Activated CD4-positive, CD25-positive, alpha-beta regulatory T cell (primary cell): ENCODE results near the gene PHACTR1.

Experiments
- DNase-seq, 4 experiments: peaks; one replicate each; lab custom pipeline; 2025; lab: John Stamatoyannopoulos, UW

Gene PHACTR1

DNA sequence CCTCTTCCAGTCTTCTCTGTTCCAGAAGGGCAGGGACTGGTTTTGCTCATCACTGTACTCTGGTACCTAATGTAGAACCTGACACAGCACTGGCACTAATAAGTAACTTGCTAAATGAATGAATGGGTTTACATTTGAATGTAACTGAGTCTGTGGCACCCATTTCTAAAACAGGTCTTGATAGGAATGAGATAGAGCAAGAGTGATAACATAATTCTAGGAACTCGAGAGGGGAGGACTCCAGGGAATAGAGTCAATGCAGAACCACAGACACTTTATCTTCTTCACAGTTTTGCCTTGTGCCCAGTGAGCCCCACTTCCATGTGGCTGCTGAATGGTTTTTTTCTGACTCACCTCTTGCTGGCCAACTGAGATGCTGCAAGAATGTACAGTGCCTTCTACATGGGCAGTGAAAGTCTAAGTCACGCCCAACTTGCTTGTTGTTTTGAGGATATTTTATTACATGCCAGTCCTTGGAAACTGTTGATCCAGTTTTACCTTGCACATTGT, 550.6 kb downstream of the PHACTR1 start:
- DNase-seq = no peak

DNA sequence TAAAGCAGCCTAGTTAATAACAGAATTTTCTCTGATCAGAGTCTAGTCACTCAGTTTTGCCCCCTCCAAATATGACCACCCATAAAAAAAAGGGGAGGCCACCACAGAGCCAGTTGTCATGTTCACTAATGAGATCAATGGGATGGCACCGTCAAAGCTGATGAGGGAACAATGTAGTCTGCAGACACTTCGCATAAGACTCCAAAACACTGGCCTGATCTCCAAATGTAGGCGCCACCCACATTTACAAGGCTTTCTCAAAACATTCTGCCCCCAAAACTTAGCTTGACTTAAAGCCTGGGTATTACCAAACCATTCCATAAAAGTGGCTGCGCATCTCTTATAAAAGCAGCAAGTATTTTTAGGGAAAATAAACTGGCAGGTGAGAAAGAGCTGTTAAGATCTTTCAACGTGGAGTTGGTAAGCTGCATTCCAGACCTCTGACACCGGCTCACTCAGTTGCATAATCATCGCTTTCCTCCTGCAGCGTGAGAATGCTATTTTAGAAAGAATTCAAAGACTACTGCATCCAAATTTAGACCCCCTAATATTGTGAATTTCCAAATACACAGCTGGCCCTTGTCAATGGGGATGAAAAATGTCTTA, 552.4 kb downstream of the PHACTR1 start:
- DNase-seq = no peak

DNA sequence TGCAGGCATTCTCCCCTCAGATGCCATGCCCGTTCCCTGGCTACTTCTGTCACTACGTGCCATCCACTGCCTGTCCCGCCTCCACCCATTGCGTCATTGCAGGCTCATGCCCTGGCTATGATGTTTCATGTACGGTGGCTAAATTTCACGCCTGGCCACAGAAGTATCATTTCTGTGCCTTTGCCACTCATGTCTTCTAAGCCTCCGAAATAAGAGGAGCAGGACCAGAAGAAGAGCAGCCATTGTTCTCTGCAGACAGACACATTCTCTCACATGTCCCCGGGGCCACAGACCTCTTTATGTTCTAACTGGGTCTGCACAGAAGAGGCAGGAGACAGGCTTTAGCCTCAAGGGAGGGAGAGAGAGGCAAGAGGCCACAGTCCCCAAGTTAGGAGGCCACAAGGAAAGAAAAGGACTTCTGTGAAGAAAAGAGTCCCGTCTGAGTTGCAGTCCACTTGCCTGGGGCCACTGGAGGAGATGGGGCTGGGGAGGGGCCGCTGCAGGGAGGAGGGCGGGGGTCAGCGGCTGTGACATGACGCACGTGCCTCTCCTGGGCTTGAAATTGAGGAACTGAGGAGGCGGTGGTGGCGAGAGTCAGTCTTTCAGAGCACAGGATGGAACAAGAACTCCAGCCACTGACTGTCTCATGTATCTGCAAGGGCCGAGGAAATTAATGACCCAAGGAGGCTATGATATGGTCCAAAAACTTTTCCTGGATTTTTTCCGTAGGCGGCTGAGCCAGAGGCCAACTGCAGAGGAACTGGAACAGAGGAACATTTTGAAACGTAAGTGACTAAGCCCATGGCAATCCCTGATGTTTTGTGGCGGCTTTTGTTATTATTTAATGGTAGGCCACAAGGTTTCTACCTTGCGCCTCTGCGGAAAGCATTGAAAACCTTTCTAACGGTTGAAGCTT, 555.8 kb downstream of the PHACTR1 start:
- DNase-seq = no peak

DNA sequence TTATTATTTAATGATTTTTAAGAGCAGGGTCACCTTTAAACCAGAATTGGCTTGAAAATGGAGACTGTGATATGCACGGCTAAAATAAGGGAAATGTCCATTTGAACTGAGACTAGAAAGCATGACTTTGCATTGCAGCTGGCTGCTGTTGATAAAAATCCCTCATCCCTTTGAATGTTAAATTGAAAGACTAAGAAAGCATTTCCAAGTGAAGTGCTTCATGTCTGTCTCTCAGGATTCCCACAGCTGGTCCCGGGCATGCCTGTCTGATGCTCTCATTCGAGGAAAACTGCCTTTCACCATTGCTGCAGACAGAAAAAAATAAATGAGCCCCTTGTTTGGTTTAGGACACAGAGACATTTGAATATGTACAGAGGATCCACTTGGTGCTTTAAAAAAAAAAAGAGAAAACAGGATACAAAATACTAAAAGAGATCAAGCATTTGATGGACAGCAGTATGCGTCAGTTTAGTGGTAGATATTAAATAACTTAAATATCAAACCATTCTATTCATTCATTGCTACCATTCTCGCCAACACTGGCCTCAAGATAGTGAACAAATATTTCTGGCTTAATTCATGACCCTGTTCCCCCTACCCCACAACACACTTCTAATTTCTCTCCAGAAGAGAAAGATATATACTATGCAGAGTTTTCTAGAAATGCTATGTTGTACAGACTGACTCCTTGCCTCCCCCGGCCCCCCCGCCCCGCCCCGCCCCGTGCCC, 556.8 kb downstream of the PHACTR1 start:
- no peak for DNase-seq

DNA sequence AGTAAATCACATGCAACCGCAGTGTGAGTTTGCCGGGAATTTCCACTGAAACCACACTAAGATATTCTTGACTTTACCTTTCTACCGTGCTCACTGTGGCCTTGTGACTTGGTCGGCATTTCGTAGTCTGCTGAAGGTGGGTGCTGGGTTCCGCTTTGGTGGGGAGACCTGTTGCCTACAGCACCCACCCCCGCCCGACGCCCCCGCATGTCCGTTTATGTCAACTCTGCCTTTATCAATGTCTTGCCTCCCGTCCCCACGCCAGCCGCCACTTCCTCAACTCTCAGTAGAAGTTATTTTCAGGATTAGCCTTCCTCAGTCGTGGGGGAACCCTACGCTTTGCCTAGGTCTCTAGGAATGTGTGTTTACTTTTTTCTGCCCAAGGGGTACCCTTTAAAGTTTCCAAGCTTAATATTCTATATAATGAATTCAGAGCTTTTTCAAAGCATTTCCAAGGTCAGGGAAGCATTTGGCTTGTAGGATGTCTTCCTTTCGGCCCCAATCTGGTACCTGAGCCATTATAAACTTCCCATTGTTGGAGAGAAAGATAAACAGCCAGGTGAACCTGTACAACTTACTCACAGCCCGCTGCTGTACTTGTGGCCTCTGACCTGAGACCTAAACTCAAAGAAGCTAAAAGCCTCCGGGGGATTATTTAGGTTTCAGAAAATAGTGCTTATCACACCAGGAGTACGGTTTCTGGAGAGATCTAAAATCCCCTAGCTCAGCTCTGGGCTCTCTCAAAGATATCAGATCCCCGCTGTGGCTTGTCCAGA, 557.6 kb downstream of the PHACTR1 start:
- peak in 2 of 4 experiments; percentile 8 to 26 for DNase-seq

DNA sequence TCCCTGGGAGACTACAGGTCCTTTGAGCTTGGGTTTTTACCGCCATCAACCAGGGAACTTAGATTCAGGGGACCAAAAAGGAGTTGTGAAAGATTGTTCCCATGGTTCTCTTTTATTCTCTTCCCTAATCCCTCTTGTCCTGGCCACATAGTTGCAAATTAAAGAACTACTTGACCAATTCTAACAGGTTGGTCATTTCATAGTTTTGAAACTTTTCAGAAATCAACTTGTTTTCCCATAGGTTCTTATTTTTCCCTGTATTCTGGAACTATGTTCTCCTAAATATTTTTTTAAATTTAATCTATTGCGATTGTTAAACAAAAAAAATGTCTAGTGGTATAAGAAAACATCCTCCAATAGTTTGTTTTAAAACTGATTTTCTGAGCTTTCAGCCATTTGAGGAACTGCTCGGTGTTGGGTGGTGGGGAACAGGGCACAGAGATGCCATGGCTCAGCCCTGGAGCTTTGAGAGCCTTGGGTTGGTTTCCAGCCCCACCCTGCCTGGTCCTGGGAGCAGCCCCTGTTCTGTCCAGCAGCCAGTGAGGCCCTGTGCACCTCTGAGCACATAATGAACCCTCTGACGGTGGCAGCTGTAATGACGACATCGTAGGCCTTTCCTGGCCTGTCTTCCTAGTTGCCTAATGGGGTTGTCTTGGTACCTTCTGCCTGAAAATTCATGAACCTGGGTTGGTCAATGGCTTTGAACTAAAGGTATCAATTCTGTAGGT, 558.3 kb downstream of the PHACTR1 start:
- DNase-seq = no peak

DNA sequence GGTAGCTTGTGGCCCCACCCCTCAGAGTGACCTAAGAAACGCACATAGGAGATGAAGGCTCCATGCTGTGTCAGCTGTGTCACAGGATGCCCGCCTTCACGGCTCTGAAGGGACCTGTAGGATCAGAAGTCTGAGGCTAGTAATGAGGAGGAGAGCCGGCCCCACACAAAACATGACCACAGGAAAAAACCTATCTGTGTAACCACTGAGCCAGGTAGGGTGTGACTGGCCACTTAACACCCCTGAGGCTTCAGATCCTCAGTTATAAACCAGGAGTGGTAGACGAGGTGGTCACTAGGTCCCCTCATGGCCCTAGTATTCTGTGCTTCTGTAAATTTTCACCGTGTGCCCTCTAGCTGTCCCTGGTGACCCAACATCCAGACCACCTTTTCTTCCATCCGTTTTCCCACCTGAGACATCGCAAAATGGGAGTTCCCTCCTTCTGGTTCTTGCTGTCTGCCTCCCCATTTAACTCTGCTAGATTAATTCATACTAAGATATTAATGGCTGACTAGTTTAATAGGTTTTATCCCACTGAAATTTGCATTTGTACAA, 558.9 kb downstream of the PHACTR1 start:
- no peak for DNase-seq

DNA sequence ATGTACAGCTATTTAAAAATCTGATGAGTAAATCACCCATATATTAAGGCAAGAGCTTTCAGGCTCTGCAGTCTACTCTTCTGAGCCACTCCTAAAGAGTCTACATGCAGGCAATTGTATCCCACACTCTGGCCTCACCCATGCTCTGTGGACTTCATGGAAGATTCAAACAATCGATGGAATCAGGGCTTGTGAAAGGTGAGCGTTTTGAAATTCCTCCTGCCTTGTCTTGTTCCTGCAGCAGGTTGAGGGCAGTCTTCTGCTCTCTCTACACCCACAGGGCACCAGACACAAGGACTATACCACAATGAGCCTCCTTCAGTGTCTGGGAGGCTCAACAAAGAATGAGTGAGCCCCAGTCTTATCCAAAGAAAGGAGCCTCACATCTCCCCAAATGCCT, 560.7 kb downstream of the PHACTR1 start:
- no peak for DNase-seq

DNA sequence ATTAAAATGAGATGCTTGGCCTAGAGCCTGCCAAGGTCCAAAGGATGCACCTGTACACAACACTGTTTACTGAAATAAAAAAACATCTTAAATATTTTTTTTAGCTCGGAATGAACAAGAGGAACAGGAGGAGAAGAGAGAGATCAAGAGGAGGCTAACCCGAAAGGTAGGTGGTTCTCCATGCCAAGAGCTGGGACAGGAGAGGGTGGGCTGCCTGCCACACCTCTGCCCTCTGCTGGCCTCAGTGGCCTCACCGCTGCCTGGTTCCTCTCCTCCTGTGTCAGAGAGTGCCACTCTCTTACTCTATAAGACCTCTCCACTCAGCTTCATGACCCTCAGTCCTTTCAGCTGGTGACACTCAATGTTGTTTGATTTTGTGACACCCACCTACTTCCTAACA, 561.6 kb downstream of the PHACTR1 start:
- DNase-seq = no peak

DNA sequence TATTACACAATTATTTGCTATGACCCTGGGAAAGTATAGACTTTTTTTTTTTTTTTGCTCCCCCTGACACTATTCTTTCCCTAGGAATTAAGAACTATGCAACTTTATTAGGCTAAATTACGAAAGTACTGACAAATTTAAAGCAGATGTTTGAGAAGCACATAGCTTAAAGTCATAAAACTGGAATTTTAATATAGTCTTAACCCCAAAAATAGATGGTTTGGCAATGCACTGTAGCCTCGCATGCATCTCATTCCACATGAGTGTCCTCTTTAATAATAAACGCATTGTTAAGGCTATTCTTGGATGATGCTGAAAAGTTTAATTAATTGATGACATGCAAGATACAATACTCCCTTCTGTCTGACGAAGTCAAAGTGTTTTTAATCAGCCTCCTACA, 562.4 kb downstream of the PHACTR1 start:
- DNase-seq = no peak

DNA sequence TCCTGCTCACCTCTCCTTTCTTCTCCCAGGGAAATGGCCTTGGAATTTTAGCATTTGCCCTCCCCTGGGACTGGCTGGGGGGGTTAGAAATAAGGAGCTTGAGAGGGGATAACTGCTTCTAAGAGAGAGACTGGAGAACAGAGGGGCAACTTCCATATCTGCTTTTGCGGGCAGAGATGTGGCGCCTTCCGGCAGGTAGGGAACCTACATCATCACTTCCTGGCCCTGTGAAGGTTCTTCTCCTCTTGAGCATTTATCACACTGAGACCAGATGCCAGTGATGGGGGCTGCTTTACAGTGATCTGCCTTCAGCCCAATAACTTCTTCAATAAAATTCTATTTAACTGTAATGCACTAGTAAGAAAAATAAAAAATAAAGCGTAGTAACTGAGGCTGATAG, 563.7 kb downstream of the PHACTR1 start:
- DNase-seq = no peak

DNA sequence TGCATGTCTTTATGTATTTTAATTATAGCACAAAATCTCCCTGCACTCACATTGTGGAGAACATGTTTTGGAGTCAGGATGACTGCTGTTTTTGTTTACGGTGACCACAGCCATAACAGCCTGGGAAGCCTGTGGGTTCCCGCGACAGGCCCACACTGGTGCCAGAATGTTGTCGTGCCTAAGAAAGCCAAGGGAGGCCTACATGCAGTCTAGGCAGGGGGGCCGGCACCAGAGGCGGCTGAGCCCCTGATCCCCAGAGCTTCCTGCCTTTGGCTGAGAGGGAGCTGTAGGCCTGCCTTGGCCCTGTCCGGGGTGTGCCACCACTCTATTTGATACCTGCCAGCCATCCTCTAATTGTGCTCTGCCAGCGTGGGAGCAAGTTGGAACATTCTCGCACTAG, 565.1 kb downstream of the PHACTR1 start:
- DNase-seq = no peak

DNA sequence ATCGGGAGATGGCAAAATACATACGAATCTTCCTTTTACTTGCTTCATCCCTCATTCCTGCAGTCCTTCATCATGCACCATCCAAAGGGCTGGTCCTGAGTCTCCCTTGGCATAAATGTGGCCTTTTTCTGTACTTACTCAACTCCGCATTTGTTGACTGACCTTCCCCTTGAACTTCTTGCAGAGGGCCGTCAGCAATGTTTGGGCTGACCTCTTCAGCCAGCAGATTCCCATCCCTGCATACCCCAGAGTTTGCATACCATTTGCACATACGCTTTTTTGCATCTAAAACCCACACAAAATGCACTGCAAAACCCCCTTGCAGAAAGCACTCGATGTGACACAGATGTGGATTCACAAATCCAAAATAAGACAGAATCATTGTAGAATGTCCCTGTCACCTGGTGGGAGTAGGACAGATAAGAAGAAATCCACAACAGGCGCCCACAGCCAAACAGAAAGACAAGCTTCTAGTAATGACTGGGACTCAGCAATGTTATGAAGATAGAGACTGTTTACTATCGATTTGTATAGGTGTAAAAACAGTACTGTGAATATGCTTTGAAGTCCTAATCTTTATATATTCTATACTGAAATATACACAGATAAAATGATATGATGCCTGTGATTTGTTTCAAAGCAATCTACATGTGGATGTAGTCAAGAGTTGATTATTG, 566.0 kb downstream of the PHACTR1 start:
- no peak for DNase-seq

DNA sequence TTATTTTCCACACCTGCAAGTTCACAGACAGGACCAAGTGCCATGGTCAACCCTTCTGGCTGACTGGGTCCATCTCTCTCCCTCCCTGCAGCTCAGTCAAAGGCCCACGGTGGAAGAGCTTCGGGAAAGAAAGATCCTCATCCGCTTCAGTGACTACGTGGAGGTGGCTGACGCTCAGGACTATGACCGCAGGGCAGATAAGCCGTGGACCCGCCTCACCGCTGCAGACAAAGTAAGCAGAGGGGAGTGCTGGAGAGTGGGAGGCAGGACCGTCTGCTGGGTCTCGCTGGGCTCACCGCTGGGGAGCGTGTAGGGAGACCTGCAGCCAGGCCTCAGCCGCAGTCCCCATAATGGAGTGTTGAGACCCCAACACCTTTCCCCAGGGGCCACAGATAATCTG, 566.8 kb downstream of the PHACTR1 start:
- DNase-seq = no peak

DNA sequence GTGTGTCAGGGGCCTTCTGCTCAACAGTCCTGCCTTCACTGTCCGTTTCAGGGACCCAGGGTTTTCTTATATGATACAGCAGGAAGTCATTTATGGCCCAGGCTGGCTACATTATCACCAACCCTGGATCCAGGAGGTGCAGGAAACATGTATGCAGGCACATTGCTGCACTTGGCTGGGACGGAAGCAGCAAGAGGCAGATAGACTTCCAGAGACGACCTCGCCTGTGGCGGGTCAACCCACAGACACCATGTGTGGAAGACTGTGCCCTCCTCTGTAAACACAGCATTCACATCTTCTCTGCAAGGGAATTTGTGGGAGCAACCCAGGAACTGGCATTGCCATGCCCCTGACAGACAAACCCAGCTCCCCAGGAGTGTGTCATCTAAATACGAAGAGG, 568.1 kb downstream of the PHACTR1 start:
- DNase-seq = no peak

DNA sequence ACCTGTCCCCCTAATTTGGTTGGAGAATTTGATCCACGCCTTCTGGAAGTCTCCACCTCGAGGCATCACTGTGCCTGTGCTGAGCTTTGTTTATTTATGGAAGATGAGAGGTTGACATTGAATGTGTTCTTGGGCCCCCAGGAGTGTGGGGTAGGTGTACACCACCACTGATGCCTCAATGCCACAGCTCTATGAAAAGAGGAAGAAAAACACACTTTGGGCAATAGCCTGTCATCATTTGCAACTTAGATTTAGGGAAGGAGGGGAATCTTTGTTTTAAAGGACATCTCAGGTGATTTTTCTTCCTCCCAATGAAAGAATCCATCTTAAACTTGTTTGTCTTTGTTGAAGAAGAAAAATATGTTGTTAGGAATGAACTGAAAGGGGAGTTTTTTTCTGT, 569.1 kb downstream of the PHACTR1 start:
- DNase-seq = no peak

DNA sequence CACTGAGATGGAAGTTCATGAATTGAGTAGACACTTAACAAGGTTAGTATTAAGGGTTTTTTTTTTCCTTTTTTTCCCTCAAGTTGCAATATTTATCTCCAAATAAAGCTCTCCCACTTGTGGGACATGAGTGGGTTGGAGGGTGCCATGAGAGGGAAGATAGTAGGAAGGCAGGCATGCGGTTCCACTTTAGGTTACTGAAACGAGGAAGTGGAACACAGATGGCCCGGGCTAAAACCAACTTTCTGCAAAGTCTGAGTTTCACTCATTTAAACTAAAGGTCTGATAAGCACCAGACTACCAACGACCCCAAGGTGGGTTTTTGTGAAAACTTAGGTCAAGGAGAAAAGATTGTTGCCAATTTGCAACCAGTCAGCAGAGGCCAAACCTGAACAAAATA, 569.6 kb downstream of the PHACTR1 start:
- no peak for DNase-seq

DNA sequence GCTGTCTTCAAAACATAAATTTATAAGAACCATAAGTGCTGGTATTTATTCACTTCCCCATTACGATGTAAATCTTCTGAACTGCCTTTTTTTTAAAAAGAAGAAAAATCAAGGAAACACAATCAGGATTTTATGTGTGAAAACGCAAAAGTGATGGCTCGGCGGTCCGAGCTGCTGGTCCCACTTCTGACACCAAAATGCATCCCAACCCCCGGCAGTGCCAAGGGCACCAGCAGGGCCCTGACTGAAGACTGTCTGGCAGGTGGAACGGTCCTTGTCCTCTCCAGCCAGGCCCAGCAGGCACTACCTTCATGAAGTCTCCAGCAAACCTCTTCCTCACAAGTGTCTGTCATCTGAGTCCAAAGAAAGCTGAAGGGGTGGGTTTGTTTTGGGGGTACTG, 570.5 kb downstream of the PHACTR1 start:
- DNase-seq = no peak

DNA sequence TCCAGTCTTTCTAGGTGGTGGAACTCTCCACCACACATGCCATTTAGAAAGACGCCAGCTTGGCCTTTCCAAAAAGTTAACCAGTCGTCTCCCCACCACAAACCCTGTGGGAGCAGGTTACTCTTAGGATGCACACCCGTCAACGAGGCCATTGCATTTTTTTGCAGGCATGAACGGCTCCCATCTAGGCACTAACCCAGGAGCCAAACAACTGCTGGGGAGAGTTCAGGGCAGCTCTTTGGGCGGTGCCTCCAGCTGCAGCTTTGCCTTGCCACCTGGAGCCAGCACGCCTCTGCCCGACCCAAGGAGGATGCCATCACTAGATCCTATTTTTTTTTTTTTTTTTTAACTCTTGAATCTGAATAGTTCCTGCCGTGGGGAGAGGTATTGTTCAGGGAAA, 571.9 kb downstream of the PHACTR1 start:
- DNase-seq = no peak

DNA sequence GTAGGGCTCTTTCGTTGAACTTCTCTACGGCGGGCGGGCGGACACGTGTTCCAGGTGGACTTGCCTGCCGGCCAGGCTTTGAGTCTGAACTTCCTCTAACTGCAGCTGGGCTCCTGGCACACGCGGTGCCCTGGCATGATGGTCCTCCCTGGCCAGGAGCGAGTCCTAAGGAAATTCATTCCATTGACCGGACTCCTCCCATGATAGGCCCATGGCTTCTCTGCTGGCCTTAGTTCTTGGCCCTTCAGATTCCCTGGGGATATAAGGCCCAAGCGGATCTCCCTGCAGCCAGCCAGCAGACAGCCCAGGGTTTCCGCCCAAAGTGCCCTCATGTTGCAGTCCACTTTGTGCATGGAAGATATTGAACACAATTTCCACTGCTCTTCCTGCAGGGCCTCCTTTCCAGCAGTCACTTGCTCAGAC, 572.4 kb downstream of the PHACTR1 start:
- no peak for DNase-seq
